Erythroblast (primary cell): Measurements from ENCODE around the gene ROBO2.

Experiments
- DNase-seq, 2 experiments: peaks; one replicate each; lab custom pipeline; 2025; lab: John Stamatoyannopoulos, UW
- GATA1 ChIP-seq: IDR thresholded peaks from 2 replicates; pipeline ENCODE4 v1.6.1; 2011; ENCODE audit warnings: low read depth, mild to moderate bottlenecking, control low read depth, low read length, moderate library complexity
- POLR2A ChIP-seq: IDR thresholded peaks from 2 replicates; pipeline ENCODE4 v1.6.1; 2011; ENCODE audit warnings: mild to moderate bottlenecking, low read length

Gene ROBO2

GRCh38 chr3:77577264-77577663 lies 537.4 kb downstream of the ROBO2 start:
- TF ChIP-seq GATA1, result no peak
- no peak for TF ChIP-seq POLR2A
- DNase-seq, result no peak

GRCh38 chr3:77586216-77586615 lies 546.3 kb downstream of the ROBO2 start:
- DNase-seq, result no peak
- TF ChIP-seq GATA1 (no peak), POLR2A (no peak)

GRCh38 chr3:77588863-77589262 lies 549.0 kb downstream of the ROBO2 start:
- TF ChIP-seq POLR2A (no peak), GATA1 (no peak)
- no peak for DNase-seq

GRCh38 chr3:77590191-77590590 lies 550.3 kb downstream of the ROBO2 start:
- no peak for DNase-seq
- TF ChIP-seq POLR2A (no peak), GATA1 (no peak)

- TF ChIP-seq GATA1, result no peak
- no peak for TF ChIP-seq POLR2A
- no peak for DNase-seq
Observed at GRCh38 chr3:77595371-77595870, 555.5 kb downstream of the ROBO2 start.

GRCh38 chr3:77599948-77600347 lies 560.0 kb downstream of the ROBO2 start:
- no peak for DNase-seq
- TF ChIP-seq POLR2A, result no peak
- TF ChIP-seq GATA1, result no peak

- TF ChIP-seq POLR2A (no peak), GATA1 (no peak)
- DNase-seq, result peak in 1 of 2 experiments; percentile 0
Observed at GRCh38 chr3:77601823-77602415, 562.0 kb downstream of the ROBO2 start.

- DNase-seq, result no peak
- no peak for TF ChIP-seq POLR2A
Observed at GRCh38 chr3:77602722-77603121, 562.8 kb downstream of the ROBO2 start.

- no peak for DNase-seq
- TF ChIP-seq GATA1, result no peak
- no peak for TF ChIP-seq POLR2A
Observed at GRCh38 chr3:77605308-77605707, 565.4 kb downstream of the ROBO2 start.

DNA sequence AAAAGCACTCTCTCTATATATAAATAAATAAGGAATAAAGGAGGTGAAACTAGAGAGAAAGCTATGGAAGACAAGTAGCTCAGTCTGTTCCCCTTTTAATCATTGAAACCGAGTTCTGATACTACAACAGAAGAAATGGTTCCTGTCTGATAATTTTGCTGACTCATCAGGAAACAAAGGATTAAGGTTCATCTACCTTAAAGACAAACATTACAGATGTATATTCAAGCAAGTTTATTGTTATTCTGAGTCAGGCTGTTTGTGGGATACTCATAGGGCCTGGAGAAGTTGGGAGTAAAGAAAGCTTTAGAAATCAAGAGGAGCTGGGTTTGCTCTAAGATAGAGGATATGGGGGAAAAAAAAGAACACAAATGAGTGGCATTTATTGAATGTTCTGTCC lies 566.0 kb downstream of the ROBO2 start:
- no peak for DNase-seq
- TF ChIP-seq GATA1 (no peak), POLR2A (no peak)

- TF ChIP-seq POLR2A (no peak), GATA1 (no peak)
- no peak for DNase-seq
Observed at GRCh38 chr3:77606372-77606771, 566.5 kb downstream of the ROBO2 start.

GRCh38 chr3:77618686-77619085 lies 578.8 kb downstream of the ROBO2 start:
- DNase-seq, result no peak

DNA sequence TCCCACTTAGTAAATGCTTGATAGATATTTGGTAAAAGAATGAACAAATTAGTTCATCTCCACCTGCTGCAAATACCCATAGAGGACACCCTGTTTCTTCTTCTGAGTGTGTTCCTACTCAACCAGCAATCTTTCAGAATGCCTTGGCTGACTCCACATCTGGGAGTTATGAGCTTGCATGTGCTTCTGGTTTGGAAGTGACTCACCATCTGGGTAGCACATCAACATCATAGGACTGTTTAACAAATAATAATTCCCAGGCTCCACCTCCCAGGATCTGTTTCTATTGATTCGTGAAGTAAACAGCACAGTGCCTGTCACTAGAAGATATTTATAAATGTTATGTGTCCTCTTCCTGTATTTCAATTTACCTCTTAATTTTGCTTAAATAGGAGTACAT lies 580.1 kb downstream of the ROBO2 start:
- TF ChIP-seq GATA1, result no peak
- no peak for TF ChIP-seq POLR2A
- no peak for DNase-seq

More at GRCh38 chr3:77618686-77619085, 578.8 kb downstream of the ROBO2 start:
- TF ChIP-seq GATA1 (no peak), POLR2A (no peak)

DNA sequence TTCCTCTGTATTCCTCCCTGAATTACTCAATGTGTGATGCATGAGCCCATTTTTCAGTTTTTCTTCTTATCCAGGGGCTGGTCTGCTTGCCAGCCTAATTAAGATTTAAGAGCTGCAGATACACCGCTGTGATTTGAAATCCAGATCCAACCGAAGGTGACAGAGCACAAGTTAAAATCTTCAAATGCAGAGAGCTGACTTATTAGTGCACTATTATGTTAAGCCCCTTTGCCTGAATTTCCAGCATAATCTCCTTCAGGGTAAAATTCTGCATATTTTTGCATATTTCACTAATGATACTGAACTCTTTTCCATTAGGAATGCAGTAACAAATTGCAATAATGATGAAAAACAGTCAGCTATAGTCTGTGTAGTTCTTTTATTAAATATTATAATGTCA lies 583.6 kb downstream of the ROBO2 start:
- DNase-seq, result no peak
- TF ChIP-seq GATA1 (no peak), POLR2A (no peak)

DNA sequence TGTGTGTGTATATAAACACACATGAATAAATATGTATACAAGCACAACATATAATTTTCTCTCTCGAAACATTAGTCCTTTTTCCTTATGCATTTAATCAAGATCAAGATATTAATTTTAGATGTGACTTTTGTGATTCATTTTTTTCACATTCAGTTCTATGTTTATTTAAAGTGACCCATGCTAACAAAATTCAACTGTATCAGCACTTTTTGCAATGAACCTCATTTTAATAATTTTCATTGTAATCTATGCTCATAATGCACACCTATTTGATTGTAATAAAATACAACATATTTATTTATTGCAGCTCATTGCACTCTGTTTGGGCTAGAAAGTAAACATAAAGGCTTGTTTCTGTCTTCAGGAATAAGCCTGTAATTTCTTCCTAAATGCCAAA lies 586.3 kb downstream of the ROBO2 start:
- no peak for DNase-seq
- no peak for TF ChIP-seq GATA1
- TF ChIP-seq POLR2A, result no peak

- no peak for DNase-seq
- no peak for TF ChIP-seq GATA1
- TF ChIP-seq POLR2A, result no peak
Observed at GRCh38 chr3:77648214-77648613, 608.3 kb downstream of the ROBO2 start.
